Measurements from ENCODE around the gene COA7.
A peak's percentile ranks its signal among the peaks of the same experiment; 100 is the strongest.
"Not testable (repeated sequence)": the region's sequence is repeated elsewhere in the genome, so short reads cannot be mapped to it uniquely, and the experiment has no call there.

The COA7 gene

GRCh38 chr1:52697795-52698674 is at the start of gene COA7:
Gene COA7, minus strand, starts transcription at chr1:52698347. Its CDS starts 21 bp downstream, at chr1:52698326.
- DNase-seq = peak; percentile 88

- DNase-seq = no peak
Measured at GRCh38 chr1:52747450-52747849, 49.3 kb upstream of the COA7 start.

GRCh38 chr1:52746189-52746588 is 48.0 kb upstream of the COA7 start:
- DNase-seq = no peak

- DNase-seq = no peak
Measured at GRCh38 chr1:52741259-52741658, 43.1 kb upstream of the COA7 start.

- no peak for DNase-seq
Measured at GRCh38 chr1:52739699-52740467, 41.7 kb upstream of the COA7 start.

DNA sequence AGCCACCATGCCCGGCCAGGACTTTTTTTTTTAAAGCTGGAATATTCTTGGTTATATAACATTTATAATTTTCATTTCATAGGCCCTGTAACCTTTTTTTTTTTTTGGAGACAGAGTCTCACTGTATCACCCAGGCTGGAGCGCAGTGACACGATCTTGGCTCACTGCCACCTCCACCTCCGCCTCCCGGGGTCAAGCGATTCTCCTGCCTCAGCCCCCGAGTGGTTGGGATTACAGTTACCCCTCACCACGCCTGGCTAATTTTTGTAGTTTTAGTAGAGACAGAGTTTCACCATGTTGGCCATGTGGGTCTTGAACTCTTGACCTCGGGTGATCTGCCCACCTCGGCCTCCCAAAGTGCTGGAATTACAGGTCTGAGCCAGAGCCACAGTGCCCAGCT is 40.7 kb upstream of the COA7 start:
- no peak for DNase-seq

- no peak for DNase-seq
Measured at GRCh38 chr1:52738148-52738547, 40.0 kb upstream of the COA7 start.

GRCh38 chr1:52735371-52735770 is 37.2 kb upstream of the COA7 start:
- DNase-seq = not testable (repeated sequence)

DNA sequence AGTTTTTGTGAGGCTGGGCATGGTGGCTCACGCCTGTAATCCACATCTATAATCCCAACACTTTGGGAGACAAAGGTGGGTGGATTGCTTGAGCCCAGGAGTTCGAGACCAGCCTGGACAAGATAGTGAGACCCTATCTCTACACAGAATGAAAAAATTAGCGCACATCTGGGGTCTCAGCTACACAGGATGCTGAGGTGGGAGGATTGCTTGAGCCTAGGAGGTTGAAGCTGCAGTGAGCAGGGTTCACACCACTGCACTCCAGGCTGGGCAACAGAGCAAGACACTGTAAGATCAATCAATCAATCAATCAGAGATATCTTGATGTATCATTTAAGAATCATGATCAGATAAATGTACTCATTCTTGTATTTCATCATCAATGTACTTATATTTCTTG is 35.2 kb upstream of the COA7 start:
- no peak for DNase-seq

GRCh38 chr1:52727956-52728656 is 30.0 kb upstream of the COA7 start:
- no peak for DNase-seq

DNA sequence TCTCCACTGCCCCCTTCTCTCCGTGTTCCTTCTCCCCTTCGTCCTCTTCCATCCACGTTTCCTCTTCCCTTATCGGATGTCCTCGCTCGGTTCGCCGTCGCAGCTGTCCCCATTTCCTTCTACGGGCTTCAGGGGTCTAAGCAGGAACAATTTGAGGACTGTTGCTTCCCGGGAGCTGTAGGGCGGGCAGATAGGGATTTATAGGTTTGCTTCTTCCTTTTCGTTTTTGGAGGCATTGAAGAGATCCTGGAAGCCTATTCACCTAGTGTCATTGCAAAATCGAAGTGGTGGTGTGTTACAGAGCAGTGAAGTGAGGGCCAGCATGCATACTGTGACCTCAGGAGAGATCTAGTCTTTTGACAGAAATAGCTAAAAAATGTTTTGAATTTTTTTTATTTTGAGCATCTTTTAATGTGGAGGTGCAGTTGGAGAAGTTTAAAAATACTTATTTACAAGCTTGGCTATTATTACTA is 29.0 kb upstream of the COA7 start:
- DNase-seq = peak; percentile 7

GRCh38 chr1:52726265-52727113 is 28.3 kb upstream of the COA7 start, which contains the start of gene ZYG11B:
Gene ZYG11B, plus strand, starts transcription at chr1:52726453. Its CDS starts 201 bp downstream, at chr1:52726654.
- peak; percentile 93 for DNase-seq

DNA sequence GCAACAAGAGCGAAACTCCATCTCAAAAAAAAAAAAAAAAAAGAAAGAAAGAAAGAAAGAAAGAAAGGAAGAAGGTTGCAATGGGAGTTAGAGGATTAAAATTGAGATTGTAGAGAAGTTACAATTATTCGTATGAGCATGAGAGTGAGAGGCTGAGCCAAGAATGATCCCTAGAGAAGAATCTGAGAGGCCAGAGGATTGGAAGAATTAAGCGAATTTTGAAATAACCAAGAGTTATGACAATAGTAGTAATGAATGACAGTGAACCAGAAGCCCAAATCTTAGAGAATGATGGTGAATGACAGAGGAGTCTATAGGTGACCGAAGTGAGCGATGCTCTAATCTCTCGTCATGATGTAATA is 27.7 kb upstream of the COA7 start:
- DNase-seq = no peak

DNA sequence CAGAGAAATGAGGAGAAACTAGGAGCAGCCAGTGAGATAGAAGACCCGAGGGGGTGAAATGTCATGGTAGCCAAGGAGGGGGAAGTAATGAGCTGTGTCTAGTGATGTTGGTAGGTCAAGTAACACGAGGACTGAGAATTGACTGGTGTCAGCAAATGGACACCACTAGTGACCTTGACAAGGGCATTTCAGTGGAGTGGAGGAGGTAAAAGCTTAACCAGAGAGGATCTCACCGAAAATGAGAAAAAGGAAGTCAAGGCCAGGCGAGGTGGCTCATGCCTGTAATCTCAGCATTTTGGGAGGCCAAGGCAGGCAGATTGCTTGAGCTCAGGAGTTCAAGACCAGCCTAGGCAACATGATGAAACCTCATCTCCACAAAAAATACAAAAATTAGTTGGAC is 25.1 kb upstream of the COA7 start:
- DNase-seq = no peak

DNA sequence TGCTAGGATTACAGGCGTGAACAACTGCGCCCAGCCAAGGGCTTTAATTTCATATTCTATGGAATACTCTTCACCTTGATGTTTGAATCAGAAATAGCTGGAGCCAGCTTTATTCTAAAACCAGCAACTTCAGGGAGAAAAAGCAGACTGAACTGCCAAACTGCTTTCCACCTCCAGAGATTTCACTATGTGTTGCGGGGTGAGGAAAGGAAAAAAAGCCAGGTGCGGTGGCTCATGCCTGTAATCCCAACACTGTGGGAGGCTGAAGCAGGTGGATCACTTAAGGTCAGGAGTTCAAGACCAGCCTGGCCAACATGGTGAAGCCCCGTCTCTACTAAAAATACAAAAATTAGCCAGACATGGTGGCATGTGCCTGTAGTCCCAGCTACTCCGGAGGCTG is 17.1 kb upstream of the COA7 start:
- not testable (repeated sequence) for DNase-seq

DNA sequence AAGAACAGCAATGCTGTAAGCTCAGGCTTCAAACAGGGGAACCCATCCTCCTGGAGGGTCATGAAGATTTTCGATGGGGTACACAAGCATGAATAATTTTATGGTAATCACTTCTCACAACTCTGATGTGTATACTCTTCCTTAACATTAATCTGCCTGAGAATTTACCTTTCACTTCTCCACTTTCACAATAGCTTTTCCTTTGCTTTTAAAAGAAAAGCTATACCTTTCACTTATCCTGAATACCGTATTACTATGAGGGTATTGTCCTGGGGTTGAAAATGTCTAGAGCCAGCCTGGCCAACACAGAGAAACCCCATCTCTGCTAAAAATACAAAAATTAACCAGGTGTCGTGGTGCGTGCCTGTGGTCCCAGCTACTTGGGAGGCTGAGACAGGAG is 15.4 kb upstream of the COA7 start:
- DNase-seq = no peak

- DNase-seq = no peak
Measured at GRCh38 chr1:52709016-52709415, 10.9 kb upstream of the COA7 start.

DNA sequence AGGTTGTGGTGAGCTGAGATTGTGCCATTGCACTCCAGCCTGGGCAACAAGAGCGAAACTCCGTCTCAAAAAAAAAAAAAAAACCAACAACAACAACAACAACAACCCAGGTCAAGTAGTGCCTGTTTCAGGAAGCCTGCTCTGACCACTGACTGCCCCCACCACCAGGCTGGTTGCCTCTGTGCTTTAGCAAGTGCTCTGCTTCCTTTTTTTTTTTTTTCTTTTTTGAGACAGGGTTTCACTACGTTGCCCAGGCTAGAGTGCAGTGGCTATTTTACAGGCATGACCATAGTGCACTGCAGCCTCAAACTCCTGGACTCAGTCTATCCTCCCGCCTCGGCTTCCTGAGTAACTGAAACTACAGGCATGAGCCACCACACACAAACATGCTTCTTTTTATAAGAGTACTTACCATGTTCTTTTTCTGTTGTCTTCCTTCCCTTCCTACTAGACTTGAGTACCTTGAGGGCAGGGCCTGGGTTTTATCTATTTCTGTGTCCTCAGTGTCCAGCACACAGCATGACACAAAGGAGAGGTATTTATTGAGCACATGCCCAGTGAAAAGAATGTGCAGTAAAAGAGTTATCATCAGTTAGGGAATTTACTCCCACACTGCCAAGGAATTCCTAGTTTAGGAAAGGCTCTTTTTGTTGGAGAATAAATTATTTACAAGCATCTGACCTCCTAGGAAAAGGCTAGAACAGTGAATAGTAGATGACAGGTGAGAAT is 9.9 kb upstream of the COA7 start:
- DNase-seq = no peak

GRCh38 chr1:52706941-52707926 is 9.1 kb upstream of the COA7 start:
- no peak for DNase-seq

DNA sequence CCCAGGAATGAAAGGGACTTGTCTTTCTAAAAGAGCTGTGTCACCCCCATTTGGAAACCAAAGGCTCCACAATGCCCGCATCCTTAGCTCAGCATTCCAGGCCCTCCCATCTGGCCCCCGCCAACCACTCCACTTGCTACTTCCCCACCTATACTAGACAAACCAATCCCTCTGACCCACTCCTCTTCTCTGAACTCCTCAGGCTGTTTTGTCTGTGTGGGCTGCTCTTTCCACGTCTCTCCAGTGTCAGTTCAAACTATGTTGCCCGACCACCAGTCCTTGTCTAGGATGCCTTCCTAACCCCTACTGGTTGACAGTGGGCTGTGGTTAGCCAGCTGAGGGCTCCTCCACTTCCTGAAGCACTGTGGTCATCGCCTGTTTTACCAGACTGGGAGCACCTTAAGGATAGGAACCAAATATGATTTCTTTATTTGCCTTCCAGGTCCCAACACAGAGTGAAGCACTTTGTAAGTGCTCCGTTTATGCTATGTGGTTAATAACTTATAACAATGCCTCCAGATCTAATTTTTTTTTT is 8.1 kb upstream of the COA7 start:
- DNase-seq = no peak

Measured in activated CD4-positive, alpha-beta T cell treated with anti-CD3 and anti-CD28 coated beads, Interleukin-2, Interleukin-6, amounts not matched to agents 100 ng/mL and 50 ng/mL, durations not matched to agents 16 hours and 8 hours (primary cell).